CD4-positive, alpha-beta T cell treated with Interferon alpha-2 for 1 hour (primary cell): Measurements from ENCODE around the gene CDC14A.
A peak's percentile ranks its signal among the peaks of the same experiment; 100 is the strongest.

ENCODE experiments used
- DNase-seq, 2 donors: peaks; one replicate each; pipeline ENCODE4 v3.0.0-alpha.2; 2020 to 2022

Gene CDC14A

DNA sequence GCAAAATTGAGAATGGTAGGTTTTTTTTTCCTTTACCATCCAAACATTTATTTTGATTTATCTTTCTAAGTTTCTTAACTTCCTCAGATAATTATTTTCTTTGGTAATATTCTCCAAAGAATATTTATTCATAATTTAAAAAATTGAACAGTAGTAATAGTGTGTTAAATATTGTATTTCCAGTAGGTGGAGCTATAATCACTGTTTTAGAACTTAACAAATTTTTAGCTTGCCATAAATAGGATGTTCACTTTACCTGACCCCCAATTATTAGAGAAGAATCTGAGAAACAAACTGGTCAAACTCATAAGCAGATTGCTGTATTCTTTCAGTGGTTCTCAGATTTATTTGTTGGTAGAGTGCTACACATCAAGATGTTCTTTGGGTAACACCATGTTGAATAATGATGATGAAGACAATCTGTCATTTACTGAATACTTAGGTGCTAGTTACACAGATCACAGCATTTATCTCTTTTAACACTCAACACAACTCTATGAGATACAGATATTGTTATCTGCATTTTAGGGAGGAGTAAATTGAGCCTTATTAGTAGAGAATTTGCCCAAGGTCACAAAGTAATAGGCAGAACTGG, 103.3 kb downstream of the CDC14A start:
- DNase-seq = peak in 1 of 2 donors; percentile 47

GRCh38 chr1:100456880-100457279, 104.6 kb downstream of the CDC14A start:
- no peak for DNase-seq

DNA sequence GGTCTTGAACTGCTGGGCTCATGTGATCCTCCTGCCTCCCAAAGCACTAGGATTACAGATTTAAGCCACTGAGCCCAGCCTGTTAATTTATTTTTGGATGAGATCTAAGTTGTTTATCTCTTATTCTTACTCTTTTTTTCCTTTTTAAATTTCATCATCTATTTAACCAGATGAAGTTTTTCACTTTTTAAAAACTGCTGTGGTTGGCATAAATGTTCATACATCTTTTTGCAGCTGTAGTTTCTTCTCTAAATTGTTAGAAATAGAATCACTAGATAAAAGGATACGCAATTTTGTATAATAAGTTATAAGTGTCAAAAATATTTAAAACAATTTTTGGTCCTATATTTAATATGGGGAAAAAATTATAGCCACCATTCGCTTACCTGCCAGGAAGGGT, 105.4 kb downstream of the CDC14A start:
- no peak for DNase-seq

GRCh38 chr1:100458661-100459357, 106.5 kb downstream of the CDC14A start:
- DNase-seq = peak in 1 of 2 donors; percentile 48

DNA sequence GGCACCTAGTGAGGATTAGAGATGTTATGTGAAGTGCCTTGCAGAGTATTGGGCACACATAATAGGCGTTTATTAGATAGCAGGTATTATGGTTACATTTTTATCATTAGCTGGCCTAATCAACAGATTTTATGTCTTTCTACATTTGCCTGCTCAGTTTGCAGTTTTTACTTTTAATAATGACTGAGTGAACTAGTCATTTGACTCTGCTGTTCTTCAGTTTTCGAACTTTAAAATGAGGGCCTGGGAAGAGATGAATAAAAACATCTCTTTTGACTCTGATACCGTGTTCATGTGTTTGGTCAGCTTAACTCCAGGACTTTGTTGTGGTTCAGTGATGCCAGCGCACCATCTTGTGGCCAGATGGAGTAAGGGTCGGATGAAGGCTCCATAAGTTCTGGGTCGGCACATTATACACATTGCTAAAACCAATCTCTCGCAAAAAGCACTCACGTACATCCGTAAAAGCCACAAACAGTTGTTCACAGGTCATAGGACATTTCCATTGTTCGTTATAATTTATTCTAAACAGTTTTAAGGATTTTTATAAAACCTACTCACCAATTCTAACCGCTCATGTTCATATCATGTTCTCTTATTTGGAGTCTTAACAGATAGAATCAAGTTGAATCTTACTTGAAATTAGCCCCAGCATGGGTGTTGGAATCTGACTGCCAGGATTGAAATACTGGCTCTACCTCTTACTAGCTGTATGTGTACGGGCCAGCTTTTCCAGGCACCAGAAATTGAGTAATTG, 107.2 kb downstream of the CDC14A start:
- peak; percentile 70 to 83 for DNase-seq

DNA sequence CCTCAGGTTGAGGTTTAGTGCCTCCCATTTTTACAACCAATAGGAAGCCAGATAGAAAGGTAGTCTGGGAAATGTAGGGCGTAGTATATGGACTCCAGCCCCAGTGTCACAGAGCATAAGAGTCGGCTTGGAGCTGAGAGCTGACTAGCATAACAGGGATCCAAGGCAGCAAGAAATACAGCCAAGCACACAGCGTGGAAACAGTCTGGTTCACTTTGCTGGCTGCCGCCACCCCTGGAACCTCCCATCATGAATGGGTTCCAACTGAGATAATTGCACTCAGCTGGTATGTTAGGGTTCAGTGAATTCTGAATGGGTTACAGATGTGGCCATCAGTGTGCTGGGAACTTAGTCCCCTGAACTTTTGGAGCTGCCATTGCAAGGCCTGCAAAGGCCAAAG, 108.9 kb downstream of the CDC14A start:
- no peak for DNase-seq

DNA sequence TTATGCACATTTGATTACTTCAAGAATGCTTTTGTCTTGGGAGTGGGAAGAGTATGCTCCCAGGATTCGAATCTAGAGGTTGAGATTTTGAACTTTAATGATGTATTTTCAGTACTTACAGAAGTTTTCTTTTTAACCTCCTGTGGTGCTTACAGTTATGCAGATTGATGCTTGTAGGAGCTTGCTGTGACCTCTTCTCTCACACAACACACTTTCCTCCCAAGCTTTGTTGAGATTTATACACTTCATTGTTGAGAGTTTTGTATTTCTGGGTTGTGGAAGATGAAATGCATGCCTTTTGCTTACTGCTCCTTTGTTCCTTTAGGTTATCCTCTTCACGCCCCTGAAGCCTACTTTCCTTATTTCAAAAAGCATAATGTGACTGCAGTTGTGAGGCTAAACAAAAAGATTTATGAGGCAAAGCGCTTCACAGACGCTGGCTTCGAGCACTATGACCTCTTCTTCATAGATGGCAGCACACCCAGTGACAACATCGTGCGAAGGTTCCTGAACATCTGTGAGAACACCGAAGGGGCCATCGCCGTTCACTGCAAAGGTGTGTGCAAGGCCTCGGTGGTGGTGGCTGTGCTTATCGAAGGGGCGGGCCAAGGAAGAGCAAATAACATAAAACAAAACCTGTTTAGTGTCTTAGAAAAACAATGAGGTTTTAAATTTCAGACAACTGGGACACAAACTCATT, 110.2 kb downstream of the CDC14A start:
- no peak for DNase-seq

- DNase-seq = peak; percentile 45 to 63
Measured at GRCh38 chr1:100463791-100464424, 111.6 kb downstream of the CDC14A start.

GRCh38 chr1:100469578-100469977, 117.3 kb downstream of the CDC14A start:
- DNase-seq = no peak

- DNase-seq = no peak
Measured at GRCh38 chr1:100474834-100475233, 122.5 kb downstream of the CDC14A start.

- no peak for DNase-seq
Measured at GRCh38 chr1:100476735-100477290, 124.5 kb downstream of the CDC14A start.

DNA sequence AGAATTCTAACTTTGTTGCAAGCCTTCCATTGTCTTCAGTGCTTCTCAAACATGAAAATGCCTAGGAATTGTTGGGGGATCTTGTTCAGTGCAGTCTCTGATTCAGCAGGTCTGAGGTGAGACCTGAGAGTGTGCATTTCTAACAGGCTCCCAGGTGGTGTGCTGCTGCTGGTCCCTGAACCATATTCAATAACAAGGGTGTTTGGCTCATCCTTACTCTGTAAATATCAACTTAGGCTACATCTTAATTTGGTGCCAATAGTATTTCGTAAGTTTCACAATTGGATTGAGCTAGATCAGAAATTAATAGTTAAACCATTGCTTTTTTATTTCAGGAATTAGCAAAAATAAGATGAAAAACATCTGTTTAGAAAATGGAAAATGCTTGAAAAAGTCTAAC, 126.5 kb downstream of the CDC14A start:
- no peak for DNase-seq

DNA sequence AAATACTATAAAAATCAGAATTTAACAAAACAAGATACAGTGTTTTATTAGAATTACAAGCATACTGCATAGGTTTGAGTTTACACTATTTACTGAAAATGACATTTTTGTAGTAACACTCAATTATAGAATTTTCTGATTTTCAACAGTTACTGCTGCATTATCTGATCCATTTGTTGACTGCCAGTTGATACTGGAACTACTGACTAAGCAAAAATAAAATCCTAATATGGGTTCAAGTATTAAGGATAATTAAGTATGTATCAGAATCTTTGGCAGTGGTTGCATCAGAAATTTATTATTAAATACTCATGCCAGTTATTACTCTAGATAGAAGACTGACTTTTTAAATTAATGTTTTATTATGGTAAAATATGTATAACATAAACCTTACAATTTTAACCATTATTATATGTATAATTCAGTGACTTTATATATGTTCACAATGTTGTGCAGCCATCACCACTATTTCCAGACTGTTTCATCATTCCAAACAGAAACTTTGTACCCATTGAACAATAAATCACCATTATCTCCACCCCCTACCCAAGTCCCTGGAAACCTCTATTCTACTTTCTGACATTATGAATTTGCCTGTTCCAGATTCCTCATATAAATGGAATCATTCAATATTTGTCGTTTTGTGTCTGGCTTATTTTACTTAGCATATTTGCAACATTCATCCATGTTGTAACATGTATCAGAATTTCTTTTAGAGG, 127.5 kb downstream of the CDC14A start:
- no peak for DNase-seq

DNA sequence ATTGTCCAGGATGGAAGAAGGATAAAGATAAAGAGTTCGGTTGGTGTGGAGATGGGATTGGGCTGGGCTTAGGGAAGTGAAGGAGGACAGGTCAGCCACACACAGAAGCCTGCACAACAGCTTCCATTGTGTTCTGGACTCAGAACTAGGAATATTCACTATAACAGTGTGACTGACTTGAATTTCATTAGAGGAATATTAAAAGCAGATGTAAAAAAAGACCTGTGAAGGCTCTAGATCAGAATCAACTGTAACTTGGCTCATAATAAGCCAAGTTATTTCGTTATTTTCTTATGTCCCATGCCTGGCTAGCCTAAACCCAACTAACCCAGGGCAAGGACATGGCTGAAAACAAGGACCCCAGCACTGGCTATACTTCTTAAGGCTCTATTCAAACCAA, 129.0 kb downstream of the CDC14A start:
- DNase-seq = no peak

DNA sequence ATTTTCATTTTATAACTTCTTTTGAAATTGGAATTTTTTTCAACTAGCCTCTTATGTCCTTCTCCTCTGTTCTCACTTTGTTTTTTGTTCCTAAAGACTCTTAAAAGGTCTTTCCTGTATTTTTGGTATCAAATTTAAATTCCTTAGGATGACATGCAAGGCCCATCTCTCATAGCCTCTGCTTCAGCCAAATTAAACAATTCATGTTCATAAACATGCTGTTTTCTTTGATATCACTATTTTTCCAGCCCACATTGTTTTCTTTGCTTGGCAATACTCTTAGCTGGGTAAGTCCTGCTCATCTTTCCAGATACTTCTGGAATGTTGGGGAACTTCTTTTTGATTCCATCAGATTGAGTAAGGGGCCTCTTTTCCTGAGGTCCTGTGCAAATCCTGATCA, 129.9 kb downstream of the CDC14A start:
- DNase-seq = no peak

GRCh38 chr1:100482748-100483147, 130.4 kb downstream of the CDC14A start:
- DNase-seq = no peak

GRCh38 chr1:100483230-100483629, 130.9 kb downstream of the CDC14A start:
- no peak for DNase-seq

DNA sequence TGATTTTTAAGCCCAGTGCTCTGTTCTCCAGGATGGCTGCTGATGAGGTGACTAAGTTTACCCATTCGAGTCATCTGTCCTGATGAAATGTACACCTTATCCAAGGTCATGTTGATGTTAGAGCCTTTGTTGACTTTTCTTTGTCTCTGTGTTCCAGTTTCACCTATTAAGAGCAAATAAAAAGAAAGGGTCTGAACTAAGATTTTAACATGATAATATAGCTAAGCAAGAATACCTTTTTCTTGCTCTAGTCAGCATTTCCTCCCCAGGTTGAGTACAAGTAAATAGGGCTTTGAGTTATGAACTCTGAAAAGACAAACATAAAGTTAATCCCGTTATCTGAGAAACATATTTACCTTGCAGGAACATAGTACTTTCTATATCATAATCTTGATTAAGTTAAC, 133.6 kb downstream of the CDC14A start:
- no peak for DNase-seq

- DNase-seq = no peak
Measured at GRCh38 chr1:100494393-100495084, 142.2 kb downstream of the CDC14A start.

DNA sequence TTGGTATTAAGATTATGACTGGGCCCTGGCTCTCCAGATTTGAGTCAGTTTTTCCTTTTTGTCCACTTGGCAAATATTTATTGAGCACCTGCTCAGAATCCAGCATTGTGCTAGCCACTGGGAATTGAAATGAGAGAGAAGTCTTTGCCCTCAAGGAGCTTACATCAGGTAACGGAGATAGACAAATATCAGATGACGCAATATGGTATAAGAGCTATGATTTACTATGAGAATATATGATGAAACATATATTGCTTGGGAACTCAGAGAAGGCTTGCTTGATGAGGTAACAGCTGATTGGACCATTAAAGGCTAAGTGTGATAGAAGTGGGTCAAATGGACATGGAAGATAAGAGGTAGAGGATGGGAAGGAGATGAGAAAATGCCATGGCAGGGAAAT, 144.6 kb downstream of the CDC14A start:
- DNase-seq = no peak

GRCh38 chr1:100497796-100498195, 145.5 kb downstream of the CDC14A start:
- no peak for DNase-seq
